Activated CD8-positive, alpha-beta memory T cell treated with anti-CD3 and anti-CD28 coated beads, Interleukin-2, amount 50 U/mL, for 24 hours (primary cell): ENCODE data around the gene PNPO.
"Not testable (repeated sequence)": the region's sequence is repeated elsewhere in the genome, so short reads cannot be mapped to it uniquely, and the experiment has no call there.

Source experiments
- DNase-seq: peaks from one replicate; pipeline ENCODE4 v3.0.0-alpha.2; 2020; ENCODE audit errors: extremely low read depth

The PNPO gene

DNA sequence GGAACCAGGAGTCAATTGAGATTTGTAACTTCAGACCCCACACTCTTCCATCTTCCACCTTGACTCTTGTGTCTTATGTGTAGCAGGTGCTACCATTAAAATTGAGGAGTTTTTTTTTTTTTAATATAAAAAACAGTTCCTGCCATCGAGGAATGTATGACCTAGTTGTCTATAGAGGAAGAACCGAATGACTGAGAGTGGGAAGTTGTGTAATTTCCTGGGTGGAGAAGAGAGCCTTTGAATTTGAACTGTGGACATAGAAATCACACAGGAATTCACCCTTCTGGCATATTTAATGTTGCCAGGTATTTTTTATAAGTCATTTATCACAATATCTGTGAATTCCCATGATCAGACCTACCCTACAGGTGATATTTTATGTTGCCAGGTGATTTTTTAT lies 23.4 kb upstream of the PNPO start:
- no peak for DNase-seq

DNA sequence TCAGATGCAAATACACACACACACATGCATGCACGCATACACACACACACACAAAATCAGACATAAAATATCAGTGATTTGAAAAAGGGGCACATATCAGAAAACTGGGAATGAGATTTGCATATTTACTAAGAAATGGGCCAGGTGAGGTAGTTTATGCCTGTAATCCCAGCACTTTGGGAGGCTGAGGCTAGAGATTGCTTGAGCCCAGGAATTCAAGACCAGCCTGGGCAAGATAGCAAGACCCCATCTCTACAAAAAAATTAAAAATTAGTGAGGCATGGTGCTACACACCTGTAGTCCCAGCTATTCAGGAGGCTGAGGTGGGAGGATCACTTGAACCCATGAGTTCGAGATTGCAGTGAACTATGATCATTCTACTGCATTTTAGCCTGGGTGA lies 22.4 kb upstream of the PNPO start:
- no peak for DNase-seq

DNA sequence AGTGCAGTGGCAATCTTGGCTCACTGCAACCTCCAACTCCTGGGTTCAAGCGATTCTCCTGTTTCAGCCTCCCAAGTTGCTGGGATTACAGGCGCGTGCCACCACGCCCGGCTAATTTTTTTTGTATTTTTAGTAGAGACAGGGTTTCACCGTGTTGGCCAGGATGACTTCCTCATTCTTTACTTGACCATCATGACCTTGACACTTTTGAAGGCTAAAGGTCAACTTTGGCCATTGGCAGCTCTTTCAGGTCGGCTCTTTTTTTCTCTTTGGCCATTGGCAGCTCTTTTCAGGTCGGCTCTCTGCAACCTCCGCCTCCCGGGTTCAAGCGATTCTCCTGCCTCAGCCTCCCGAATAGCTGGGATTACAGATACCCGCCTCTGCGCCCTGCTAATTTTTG lies 21.5 kb upstream of the PNPO start:
- DNase-seq: not testable (repeated sequence)

DNA sequence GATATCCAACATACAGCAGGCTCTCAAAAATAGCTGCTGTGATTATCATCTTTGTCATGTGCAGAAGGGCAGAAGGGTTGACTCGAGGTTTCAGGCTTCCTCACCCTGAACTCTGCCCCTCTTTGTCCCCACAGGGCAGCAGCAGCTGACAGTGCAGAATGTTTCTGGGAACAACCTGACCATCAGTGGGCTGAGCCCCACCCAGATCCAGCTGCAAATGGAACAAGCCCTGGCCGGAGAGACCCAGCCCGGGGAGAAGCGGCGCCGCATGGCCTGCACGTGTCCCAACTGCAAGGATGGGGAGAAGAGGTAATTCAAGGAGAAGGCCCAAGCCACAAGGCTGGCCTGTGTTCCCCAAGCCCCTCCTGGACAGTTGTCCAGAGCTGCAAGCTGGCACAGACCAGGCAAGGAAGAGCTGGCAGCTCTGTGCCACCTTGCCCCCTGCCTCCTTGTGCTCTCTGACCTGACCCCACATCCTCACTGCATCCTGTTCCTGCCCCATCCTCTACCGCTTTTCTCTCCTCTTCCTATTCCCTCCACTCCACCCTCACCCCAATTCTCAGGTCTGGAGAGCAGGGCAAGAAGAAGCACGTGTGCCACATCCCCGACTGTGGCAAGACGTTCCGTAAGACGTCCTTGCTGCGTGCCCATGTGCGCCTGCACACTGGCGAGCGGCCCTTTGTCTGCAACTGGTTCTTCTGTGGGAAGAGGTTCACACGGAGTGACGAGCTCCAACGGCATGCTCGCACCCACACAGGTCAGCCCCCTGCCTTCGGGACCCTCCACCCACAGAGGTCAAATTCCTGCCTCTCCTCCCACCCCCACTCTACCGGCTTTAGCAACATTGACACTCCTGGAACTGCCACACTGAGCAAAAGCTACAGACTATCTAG lies 16.3 kb upstream of the PNPO start:
- DNase-seq: no peak

DNA sequence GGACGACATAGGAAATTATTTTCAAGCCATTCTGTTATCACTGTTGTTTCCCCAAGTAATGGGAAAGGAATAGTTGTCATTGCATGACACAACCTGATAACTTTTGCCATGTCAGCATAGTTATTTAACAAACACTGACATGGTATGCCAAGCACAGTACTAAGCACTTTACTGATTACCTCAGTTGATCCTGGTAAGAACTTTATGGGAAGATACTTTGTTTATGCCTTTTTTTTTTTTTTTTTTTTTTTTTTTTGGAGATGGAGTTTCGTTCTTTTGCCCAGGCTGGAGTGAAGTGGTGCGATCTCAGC lies 15.7 kb upstream of the PNPO start:
- no peak for DNase-seq

DNA sequence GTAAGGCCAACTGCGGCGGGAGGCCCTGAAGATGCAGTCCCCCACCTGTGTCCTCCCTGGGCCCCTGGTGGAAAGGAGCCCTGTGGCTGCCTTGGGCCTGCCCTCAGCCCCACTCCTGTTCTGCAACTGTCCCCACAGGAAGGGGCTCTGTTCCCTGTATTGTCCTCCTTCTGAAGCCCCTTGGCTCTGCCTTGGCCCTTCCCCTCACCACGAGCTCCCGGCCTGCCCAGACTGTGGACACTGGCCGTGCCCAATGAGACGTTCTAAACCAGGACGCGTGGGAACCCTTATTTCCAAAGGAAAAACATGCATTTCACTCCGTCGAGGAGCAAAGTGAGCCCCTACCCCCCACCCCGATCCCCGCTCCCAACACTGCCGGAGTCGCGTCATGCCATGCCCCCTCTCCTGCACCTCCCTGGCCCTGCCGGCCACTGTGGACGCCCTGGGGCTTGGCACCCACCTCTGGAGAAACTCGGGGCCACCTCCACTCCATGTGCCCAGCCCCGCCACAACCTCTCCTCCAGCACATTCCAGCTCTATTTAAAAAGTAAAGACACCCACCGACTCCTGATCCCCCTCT lies 13.5 kb upstream of the PNPO start:
- DNase-seq: no peak

DNA sequence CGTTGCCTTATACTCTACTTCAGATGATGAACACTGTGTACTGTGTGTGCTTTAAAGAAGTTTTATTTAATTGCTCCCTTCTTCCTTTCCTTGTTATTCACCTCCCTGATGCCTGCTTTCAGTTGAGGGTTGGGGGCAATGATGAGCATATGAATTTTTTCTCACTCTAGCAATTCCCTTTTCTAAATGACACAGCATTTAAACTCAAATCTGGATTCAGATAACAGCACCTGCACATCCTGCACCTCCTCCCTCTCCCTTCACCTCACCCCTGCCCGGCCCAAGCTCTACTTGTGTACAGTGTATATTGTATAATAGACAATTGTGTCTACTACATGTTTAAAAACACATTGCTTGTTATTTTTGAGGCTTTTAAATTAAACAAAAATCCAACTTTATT lies 13.0 kb upstream of the PNPO start:
- DNase-seq: no peak

DNA sequence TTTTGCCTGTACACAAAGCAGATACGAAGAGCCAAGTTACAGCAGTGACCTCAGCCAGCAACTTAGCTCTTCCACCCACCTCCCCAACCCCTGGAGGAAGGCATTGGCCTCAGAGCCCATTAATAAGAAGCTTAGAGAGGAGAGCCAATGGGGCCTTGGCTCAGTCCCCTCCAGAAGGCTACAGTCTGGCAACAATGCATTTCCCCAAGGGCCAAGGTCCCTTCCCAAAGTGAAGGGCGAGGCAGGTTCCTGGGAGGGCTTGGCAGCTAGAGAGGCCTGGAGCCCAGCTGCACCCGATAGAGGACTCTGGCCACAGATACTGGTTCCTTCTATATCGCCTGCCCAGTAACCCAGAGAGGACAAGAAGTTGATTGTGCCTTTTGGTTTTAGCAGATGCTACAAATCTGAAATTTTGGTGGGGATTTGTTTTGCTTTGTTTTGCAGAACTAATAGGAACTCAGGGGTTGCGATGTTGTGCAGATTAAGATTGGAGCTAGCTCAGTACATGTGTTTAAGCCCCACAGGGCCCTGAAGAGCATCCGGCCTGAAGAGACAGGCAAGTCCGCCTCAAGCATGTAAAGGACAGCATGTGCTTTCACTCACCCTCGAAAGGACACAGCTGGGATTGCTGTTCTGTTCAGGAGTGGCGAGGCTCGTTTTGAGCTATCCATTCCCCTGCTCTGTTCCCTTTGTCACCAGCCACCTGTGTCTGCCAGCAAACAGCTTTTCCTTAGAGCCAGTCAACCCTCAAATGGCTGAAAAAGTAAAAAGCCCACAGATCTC lies 12.0 kb upstream of the PNPO start:
- DNase-seq: no peak

DNA sequence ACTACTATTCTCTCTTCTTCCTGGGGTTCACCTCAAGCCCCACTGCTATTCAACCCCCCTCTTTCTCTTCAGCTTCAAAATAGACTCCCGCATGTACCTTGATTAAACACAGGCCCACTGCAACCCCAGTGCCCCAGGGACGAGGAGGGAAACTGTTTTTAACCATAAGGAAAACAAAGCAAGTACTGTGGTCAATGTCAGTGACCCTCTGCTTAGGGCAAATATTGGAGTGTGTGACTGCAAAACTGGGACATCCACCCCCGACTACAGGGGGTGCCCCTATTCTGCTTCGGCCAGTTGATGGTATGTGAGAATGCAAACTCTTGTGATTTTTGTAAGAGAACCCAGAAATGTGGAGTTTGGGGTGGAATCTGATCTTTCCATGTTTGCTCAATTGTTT lies 9.5 kb upstream of the PNPO start:
- DNase-seq: no peak

DNA sequence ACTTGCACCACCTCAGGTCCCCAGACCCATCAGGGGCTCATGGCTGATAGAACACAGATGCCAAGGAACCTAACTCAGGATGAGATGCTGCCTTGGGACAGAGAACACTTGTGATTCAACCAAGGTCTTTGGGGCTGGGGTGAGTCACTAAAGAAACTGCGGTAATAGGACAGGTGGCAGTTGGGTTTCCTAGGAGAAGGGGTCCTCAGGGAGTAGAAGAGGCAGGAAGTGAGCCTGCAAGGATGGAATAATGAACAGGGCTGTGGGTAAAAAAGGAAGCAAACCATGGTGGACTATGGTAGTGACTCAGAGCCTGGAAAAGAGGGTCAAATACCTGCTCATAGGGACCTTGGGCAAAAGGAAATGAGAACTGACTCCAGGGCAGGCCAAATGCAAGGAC lies 6.5 kb upstream of the PNPO start:
- no peak for DNase-seq

DNA sequence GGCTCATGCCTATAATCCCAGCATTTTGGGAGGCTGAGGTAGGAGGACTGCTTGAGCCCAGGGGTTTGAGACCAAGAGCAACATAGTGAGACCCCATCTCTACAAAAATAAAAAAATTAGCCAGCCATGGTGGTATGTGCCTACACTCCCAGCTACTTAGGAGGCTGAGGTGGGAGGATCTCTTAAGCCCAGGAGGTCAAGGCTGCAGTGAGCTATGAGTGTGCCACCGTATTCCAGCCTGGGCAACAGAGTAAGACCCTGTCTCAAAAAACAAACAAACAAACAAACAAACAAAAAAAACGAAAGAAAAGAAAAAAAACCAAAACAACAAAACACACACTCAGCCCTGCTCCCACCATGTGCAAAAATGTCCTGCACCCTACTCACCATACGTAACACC lies 5.9 kb upstream of the PNPO start:
- DNase-seq: not testable (repeated sequence)

DNA sequence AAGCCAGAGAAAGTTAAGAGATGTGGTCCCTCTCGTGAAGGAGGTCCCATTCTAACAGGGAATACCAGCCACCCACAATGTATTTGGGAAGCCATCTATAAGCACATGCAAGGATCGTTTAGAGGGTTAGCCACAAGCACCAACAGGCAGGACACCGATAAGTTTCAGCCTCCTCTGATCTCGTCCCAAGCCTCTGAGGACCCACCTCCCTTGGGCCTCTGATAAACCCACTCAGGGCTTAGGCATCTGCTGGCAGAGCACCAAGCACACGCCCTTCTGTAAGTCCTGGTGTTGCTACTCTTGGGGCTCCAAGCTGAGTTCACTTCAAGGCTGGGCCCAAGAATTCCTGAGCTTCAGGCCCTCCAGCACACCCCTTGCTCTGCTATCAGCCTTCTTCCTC lies 5.4 kb upstream of the PNPO start:
- no peak for DNase-seq

DNA sequence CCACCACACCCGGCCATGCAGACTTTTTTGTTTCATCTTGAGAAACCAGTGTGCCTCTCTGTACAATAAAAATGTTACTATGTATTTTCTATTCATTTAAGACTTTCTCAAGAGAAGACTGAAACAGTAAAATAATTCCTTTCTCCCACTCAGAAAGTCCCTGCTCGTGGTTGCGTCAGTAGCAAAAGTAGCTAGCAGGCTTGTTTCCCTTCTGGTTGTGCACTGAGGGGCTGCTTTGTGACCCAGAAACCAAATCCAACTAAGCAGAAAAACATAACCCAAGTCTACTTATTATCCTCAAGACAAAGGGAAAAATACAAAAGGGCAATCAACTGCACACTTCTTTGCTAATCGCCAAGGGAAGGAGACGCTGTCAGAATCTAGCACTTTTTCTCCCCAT lies 3.4 kb upstream of the PNPO start:
- no peak for DNase-seq

DNA sequence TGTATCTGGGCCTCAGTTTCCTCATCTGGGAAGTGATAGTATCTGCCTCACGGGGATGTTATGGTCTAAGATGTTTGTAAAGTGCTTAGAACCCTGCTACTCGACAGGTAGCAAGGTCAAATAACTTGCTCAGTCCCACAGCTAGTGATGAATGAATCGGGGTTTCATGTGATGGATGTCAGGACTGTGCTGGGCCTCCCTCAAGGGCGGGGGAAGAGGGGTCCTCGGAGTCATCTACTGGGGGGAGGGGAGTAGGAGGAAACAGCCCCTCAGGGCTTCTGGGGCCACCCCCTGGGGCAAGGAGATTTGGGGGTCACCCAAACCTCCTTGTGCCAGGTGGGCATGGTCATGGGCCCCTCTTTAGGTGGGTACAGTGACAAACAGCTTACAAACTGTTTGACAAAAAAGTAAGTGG lies 732 bp downstream of the PNPO start:
- no peak for DNase-seq

DNA sequence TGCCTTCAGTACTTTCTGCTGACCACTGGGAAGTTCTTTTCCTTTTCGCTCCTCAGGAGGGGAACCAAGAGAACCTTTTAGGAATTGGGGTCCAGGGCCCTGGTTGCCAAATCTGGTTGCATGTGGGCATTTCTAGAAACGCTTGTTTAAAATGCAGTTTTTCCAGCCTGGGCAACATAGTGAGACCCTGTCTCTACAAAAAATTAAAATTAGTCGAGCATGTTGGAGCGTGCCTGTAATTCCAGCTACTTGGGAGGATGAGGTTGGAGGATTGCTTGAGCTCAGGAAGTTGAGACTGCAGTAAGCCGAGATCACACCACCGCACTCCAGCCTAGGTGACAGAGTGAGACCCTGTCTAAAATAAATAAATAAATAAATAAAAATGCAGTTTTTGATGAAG lies 1.2 kb downstream of the PNPO start:
- no peak for DNase-seq

DNA sequence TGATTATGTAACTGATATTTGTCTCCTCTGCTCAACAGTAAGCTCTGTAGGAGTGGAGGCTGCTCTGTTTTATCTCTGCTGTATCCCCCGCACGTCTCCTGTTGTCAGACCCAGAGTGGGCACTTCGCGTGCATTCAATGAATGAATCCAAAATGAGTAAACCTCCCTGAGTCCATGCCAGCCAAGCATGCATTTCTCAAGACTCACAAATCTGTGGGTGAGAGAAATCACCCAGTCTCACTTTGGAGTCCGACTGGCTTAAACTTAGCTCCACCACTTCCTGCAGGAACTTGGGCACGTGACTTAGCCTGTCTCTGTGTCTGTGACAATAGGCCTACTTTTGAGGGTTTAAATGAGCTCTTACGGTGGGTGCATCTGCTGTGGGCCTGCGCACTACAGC lies 3.7 kb downstream of the PNPO start:
- DNase-seq: no peak

DNA sequence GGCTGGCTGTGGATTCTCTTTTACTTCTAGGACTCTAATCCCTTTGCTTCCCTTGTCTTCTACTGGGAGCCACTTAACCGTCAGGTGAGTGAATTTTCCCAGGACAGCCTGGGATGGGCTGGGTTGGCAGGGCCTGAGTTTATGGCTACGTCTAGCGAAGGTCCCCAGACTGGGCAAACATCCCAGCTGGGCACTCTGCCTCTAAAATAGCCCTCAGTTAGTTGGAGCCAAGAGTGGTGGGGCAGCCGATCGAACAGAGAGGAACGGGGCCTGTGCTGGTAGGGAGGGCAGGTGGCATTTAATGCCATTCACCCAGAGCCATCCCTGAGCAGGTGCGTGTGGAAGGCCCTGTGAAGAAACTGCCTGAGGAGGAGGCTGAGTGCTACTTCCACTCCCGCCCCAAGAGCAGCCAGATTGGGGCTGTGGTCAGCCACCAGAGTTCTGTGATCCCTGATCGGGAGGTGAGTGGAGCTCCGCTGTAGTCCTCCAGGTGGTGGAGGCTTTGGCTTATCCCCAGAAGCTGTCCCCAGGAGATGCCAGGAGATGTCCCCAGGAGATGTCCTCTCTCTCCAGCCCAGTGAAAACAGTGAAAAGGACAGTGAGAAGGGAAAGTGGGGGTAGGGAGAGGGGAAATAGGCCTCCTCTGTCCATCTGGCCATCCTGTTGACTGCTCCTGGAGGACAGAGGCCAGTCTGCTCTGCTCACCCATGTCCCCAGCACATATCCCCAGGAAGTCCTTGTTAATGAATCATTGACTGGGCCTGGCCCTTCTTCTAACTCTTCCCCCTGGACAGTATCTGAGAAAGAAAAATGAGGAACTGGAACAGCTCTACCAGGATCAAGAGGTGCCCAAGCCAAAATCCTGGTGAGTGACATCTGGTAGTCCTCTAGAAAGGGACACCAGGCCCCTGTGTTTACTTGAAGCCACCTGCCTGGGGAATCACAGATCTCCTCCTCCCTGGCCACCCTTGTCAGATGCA lies 4.4 kb downstream of the PNPO start:
- no peak for DNase-seq

DNA sequence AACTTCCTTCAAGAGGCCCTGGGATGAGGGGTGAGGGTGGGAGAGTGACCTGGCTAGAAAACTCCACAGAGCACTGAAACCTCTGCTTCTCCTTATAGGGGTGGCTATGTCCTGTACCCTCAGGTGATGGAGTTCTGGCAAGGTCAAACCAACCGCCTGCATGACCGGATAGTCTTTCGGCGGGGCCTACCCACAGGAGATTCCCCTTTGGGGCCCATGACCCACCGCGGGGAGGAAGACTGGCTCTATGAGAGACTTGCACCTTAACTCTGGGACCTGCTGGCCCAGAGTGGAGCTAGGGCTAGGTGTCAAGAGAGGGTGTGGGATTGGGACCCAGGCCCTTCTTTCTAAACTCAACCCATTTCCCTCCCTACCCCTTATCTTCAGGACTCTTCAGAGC lies 5.1 kb downstream of the PNPO start:
- DNase-seq: no peak

DNA sequence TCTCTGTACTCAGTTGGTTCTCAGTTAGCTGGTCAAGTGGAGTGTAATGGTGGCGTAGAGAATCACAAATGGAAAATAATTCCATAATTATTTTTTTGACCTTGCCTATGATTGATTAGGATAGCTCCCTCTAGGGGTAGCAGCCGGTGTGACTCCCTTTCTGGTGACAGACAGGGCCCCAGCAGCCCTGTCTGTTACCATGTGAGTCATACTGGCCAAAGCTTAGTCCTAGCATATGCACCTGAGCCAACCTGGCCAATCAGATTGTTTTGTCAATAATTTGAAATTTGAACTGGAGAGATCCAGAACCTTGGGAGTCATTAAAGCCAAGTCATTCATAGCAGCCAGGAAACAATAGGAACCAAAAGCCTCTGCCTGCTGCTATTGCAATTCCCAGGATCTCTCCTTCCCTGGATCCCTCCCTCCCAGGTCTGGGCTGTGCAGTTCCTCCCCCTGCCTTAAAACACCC lies 5.6 kb downstream of the PNPO start:
- DNase-seq: peak; percentile 57

DNA sequence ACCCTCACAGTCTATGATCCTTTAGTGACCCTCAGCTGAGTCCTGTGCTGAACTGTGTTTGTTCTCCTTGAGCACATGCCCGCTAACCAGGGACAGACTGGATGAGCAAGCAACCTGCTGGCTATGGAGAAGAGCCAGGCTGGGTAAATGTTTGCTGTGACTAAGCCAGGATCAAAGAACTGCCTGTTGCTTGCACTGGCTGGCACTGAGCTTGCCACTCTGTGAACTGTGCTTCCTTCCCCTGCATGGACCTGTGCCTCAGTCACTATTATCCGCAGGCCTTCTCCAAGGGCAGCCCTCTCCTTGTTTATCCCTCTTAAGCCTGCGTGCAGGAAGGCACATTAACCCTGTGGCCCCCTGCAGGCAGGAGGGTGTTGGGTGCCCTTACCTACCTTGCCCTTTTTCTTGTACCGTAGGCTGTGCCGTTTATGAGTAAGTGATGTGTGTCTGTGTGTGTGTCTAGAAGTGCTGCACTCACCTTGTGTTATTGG lies 7.4 kb downstream of the PNPO start:
- no peak for DNase-seq

DNA sequence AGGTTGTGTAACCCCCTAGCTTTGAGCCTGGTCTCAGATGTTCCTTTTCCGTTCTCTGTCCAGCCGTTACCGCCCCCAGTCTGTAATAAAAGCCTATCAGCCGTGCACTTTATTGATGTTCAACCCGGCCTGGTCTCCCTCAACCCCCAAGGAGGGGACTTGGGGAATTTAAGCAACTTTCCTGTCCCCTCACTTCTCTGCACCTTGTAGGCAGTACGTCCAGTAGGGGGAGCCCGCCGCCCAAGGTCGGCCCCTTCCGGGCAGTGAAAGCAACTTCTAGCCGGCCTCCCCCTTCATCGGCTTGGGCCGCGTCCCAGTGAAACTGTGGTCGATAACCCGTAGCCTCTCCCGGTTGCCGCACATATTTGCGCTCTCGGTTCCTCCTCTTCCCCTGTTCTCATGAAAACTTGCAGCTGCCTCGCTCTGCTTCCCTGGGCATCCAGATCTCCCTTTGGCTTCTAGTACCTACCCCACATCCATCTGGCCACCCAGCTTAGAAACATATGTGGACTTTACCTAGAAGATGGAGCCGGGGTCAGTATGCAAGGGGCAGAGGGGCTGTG lies 7.9 kb downstream of the PNPO start:
- DNase-seq: no peak
